ENCODE results near the gene SHROOM2. TPM values are rescaled to one million over a fixed set of nuclear protein-coding genes. Genes with fewer than 3 reads are reported as not detected.

The SHROOM2 gene
- total and polyA plus RNA-seq, 2 of the 4 experiments (the other 2 are of a cell fraction), result 8.1 to 14.2 TPM

- Histone ChIP-seq H3K9me1 (ENCODE audit: insufficient read depth, low read length) (peaks cover 3% of the 10 kb centered on the region; the same call in 1 of the 2 replicates), H3K4me3 (ENCODE audit: insufficient read depth, low read depth, low read length) (no peak overlapping the region), H2BK5ac (ENCODE audit: low read depth, low read length, poor library complexity, severe bottlenecking) (no peak overlapping the region), H4K5ac (ENCODE audit: low read depth, low read length) (0 out of 2 replicates have a peak overlapping the region, but pooled peaks have one; percentile 26), H2BK15ac (ENCODE audit: low read depth, low read length) (no peak overlapping the region), H2AFZ (replicated peaks; ENCODE audit: low read length, poor library complexity) (peak overlapping the region; percentile 23), H3K18ac (ENCODE audit: low read depth, low read length) (no peak overlapping the region), H4K8ac (ENCODE audit: low read depth in 2 of 2, low read length in 2 of 2) (no peak overlapping the region), H3K36me3 (ENCODE audit: control insufficient read depth, insufficient read depth, low read length) (no peaks in the 10 kb centered on the region), H3K4ac (ENCODE audit: low read depth, low read length) (no peak overlapping the region), H3K23ac (ENCODE audit: low read depth, low read length) (no peak overlapping the region), H3K9ac (ENCODE audit: low read depth, low read length) (no peak overlapping the region), H2BK120ac (ENCODE audit: low read depth, low read length) (no peak overlapping the region), H2BK20ac (ENCODE audit: low read depth, low read length) (no peak overlapping the region), H2AK9ac (replicated peaks; ENCODE audit: low read depth, low read length, poor library complexity) (no peak overlapping the region), H2AK5ac (ENCODE audit: low read depth, low read length) (no peak overlapping the region; the same call in 1 of the 2 replicates), H4K91ac (ENCODE audit: insufficient read depth, low read depth, low read length) (no peak overlapping the region), H3K14ac (replicated peaks; ENCODE audit: low read depth, low read length) (no peak overlapping the region; the same call in 1 of the 2 replicates), H3K4me1 (ENCODE audit: control insufficient read depth, insufficient read depth, low read length) (peaks cover 4% of the 10 kb centered on the region), H3K79me1 (ENCODE audit: low read depth in 1 of 2, low read length in 2 of 2) (no peaks in the 10 kb centered on the region), H3K4me2 (ENCODE audit: low read depth, low read length) (no peak overlapping the region), H3K27me3 (ENCODE audit: control insufficient read depth, insufficient read depth, low read length) (no peaks in the 10 kb centered on the region), H3K27ac (ENCODE audit: insufficient read depth, low read length) (no peak overlapping the region), H3K9me3 (ENCODE audit: control insufficient read depth, insufficient read depth, low read length) (no peaks in the 10 kb centered on the region), H4K20me1 (ENCODE audit: insufficient read depth, low read length) (no peaks in the 10 kb centered on the region), H3K56ac (ENCODE audit: extremely low read depth, insufficient read depth, low read length) (no peak overlapping the region)
- dilution Hi-C loops (cut with HindIII; ENCODE audit: low sequenced_read_pairs, unreplicated experiment), result no loop called here
- in situ Hi-C loops (cut with MboI; ENCODE audit: low sequenced_read_pairs), result no loop called here
- no CpG with 5 or more reads among the region's 6 CpGs for WGBS, 2 experiments (ENCODE audit: extremely low coverage in 2 of 2, insufficient read length in 1 of 2)
- BruUV-seq (replicated peaks), result no TSS peak
- ChIA-PET CTCF (interaction anchor here (0.6 kb wide), 1 partner anchor 50 kb away, joined by 4 read pairs; no protein-coding TSS in a partner anchor), POLR2A (ENCODE audit: unreplicated experiment) (no interaction called here)
- intact Hi-C loops (cut with micrococcal nuclease), result no loop called here
- ATAC-seq (ENCODE audit: low read depth), result no peak
- TF ChIP-seq CTCF (conservative IDR thresholded peaks at IDR 0.05; ENCODE audit: low read depth, low read length) (no peak), BHLHE40 (IDR thresholded peaks at IDR 0.05; ENCODE audit: low read depth, low read length) (no peak), POLR2A (IDR thresholded peaks at IDR 0.05; ENCODE audit: low read depth, low read length) (no peak), SMC3 (IDR thresholded peaks at IDR 0.05; ENCODE audit: low read depth, low read length) (no peak), RAD21 (IDR thresholded peaks at IDR 0.05; ENCODE audit: low read length) (no peak), MAFK (IDR thresholded peaks at IDR 0.05; ENCODE audit: low read depth, low read length) (no peak)
- DNase-seq, result no peak
Measured at GRCh38 chrX:9842541-9842940, 56.3 kb downstream of the SHROOM2 start.
